ENCODE measurements around the gene WDR91. TPM values are rescaled to one million over a fixed set of nuclear protein-coding genes. Genes with fewer than 3 reads are reported as not detected.
"Not testable (repeated sequence)": the region's sequence is repeated elsewhere in the genome, so short reads cannot be mapped to it uniquely, and the experiment has no call there.

Gene WDR91
- total RNA-seq, 1 experiment from 2014 or later: 14.6 TPM

GRCh38 chr7:135183478-135183877 lies 27.8 kb downstream of the WDR91 start:
- Histone ChIP-seq H3K36me3 (peaks cover 7% of the 10 kb centered on the region; the same call in 1 of the 2 replicates), H3K4me3 (no peak overlapping the region)

GRCh38 chr7:135181929-135182678 lies 29.2 kb downstream of the WDR91 start:
- H3K36me3 ChIP-seq: peaks cover 7% of the 10 kb centered on the region; the same call in 1 of the 2 replicates
- peaks cover 14% of the 10 kb centered on the region for H3K4me1 ChIP-seq
- DNase-seq: no peak
- H3K27ac ChIP-seq: no peak overlapping the region
- peaks cover 15% of the 10 kb centered on the region for H3K9me3 ChIP-seq (replicated peaks)
- no peaks in the 10 kb centered on the region for H3K27me3 ChIP-seq
- no peak overlapping the region for H3K4me3 ChIP-seq

More at GRCh38 chr7:135183478-135183877, 27.8 kb downstream of the WDR91 start:
- peaks cover 15% of the 10 kb centered on the region for H3K9me3 ChIP-seq (replicated peaks)
- peaks cover 14% of the 10 kb centered on the region for H3K4me1 ChIP-seq
- H3K27me3 ChIP-seq: no peaks in the 10 kb centered on the region
- no peak overlapping the region for H3K27ac ChIP-seq
- DNase-seq: no peak

DNA sequence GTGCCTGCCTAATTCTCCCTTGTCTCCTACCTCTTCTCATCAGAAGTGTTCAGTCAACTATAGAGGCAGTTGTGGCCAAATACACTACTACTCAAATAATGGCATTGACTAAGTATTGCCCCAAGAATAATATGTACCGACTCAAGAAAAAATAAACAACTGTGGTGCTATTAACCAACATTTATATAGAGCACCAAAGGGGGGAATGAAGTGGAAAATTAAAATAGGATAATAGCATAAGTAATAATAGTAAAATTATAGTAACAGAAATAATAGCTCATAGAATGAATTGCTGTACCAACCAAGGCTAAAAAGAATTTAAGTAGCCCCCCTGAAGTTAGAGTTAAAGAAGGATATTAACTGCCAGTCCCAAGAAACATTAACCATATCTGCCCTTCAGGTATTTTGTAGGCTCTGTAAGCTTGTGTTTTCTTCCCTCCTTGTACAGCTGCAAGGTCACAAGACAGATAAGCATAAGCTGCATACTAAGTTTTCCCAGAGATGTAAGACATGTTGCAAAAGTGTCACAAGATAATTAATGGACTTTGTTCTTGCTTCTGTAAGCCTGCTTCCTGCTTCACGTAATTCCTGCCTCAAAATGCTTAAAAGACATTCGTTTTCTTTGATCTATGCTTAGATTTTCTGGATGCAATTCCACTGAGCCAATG lies 29.9 kb downstream of the WDR91 start:
- peaks cover 15% of the 10 kb centered on the region for H3K9me3 ChIP-seq (replicated peaks)
- peaks cover 7% of the 10 kb centered on the region; the same call in 1 of the 2 replicates for H3K36me3 ChIP-seq
- peaks cover 14% of the 10 kb centered on the region for H3K4me1 ChIP-seq

GRCh38 chr7:135180122-135180521 lies 31.2 kb downstream of the WDR91 start:
- no peaks in the 10 kb centered on the region for H3K27me3 ChIP-seq
- H3K27ac ChIP-seq: peak overlapping the region; percentile 53; the same call in 1 of the 2 replicates
- H3K4me1 ChIP-seq: peaks cover 14% of the 10 kb centered on the region
- peaks cover 2% of the 10 kb centered on the region; the same call in 1 of the 2 replicates for H3K36me3 ChIP-seq
- DNase-seq: peak in 1 of 2 experiments; percentile 30
- H3K9me3 ChIP-seq (replicated peaks): peaks cover 15% of the 10 kb centered on the region
- H3K4me3 ChIP-seq: no peak overlapping the region

More for the DNA sequence above, 29.9 kb downstream of the WDR91 start:
- Histone ChIP-seq H3K27me3 (no peaks in the 10 kb centered on the region), H3K4me3 (no peak overlapping the region), H3K27ac (no peak overlapping the region)
- DNase-seq: no peak

DNA sequence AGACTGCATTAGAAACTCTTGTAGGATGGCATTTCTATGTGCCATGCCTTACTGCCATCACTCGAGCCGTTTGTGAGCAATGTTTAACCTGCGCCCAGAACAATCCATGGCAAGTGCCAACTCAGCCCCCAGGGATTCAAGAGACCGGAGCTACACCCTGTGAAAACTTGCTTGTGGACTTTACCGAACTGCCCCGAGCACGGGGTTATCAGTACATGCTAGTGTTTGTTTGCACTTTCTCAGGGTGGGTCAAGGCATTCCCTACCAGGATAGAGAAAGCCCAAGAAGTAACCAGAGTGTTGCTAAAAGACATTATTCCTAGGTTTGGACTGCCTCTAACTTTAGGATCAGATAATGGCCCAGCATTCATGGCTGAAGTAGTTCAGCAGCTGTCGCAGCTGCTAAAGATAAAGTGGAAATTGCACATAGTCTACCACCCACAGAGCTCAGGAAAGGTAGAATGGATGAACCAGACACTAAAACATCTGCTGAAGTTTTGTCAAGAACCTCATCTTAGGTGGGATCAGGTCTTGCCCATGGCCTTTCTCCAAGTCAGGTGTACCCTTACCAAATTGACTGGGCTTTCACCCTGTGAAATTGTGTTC lies 31.9 kb downstream of the WDR91 start:
- Histone ChIP-seq H3K27ac (peak overlapping the region; percentile 53), H3K4me3 (peak overlapping the region; percentile 10; the same call in 1 of the 2 replicates), H3K27me3 (no peaks in the 10 kb centered on the region), H3K9me3 (replicated peaks) (peaks cover 15% of the 10 kb centered on the region), H3K4me1 (peaks cover 14% of the 10 kb centered on the region), H3K36me3 (no peaks in the 10 kb centered on the region; the same call in 1 of the 2 replicates)
- DNase-seq: peak; percentile 50 to 70

DNA sequence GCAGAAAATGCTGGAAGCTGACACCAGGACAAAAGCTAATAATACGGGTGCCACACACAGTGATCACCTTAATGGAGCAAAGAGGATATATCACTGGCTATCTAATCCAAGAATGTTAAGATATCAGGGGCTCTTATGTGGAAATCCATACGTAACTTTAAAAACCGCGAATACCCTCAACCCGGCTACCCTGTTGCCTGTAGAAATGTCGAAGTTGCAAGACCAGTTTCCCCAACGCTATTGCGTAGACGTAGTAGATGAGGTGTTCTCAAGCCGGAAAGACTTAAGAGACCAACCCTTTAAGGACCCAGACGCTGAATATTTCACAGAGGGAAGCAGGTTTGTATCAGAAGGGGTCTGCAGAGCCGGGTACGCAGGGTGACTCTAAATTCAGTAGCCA lies 33.0 kb downstream of the WDR91 start:
- Histone ChIP-seq H3K4me1 (peaks cover 14% of the 10 kb centered on the region), H3K36me3 (no peaks in the 10 kb centered on the region; the same call in 1 of the 2 replicates), H3K27ac (no peak overlapping the region), H3K9me3 (replicated peaks) (peaks cover 15% of the 10 kb centered on the region), H3K4me3 (no peak overlapping the region), H3K27me3 (no peaks in the 10 kb centered on the region)
- no peak for DNase-seq

- Histone ChIP-seq H3K27ac (no peak overlapping the region), H3K4me1 (peaks cover 14% of the 10 kb centered on the region), H3K4me3 (no peak overlapping the region), H3K36me3 (no peaks in the 10 kb centered on the region), H3K9me3 (replicated peaks) (peaks cover 15% of the 10 kb centered on the region), H3K27me3 (no peaks in the 10 kb centered on the region)
- no peak for DNase-seq
Observed at GRCh38 chr7:135177028-135177696, 34.2 kb downstream of the WDR91 start.

GRCh38 chr7:135175931-135176330 lies 35.4 kb downstream of the WDR91 start:
- H3K27me3 ChIP-seq: no peaks in the 10 kb centered on the region
- H3K36me3 ChIP-seq: no peaks in the 10 kb centered on the region
- H3K4me1 ChIP-seq: peaks cover 14% of the 10 kb centered on the region
- DNase-seq: no peak
- no peak overlapping the region for H3K4me3 ChIP-seq
- H3K9me3 ChIP-seq (replicated peaks): peaks cover 7% of the 10 kb centered on the region
- H3K27ac ChIP-seq: no peak overlapping the region

- no peak for DNase-seq
- H3K27me3 ChIP-seq: no peaks in the 10 kb centered on the region
Observed at GRCh38 chr7:135174941-135175340, 36.4 kb downstream of the WDR91 start.

DNA sequence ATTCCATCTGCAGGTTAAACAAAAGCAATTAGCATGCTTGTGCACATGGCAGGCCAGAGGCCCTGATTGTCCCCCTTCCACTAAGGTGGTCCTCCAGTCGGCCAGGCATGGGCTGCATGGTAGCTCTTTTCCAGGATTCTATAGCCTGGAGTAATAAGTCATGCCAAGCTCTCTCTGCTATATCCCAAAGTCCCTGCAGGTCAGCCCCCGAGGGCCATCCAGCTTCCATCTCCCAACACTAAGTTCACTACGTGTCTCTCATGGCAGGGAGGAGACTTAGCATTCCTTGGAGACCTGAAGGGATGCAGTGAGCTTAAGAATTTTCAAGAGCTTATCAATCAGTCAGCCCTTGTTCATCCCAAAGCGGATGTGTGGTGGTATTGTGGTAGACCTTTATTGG lies 37.4 kb downstream of the WDR91 start:
- not testable (repeated sequence) for H3K9me3 ChIP-seq (replicated peaks); DNase-seq; H3K4me1 ChIP-seq; H3K27me3 ChIP-seq; H3K36me3 ChIP-seq; H3K27ac ChIP-seq; H3K4me3 ChIP-seq

More at GRCh38 chr7:135174941-135175340, 36.4 kb downstream of the WDR91 start:
- no peaks in the 10 kb centered on the region for H3K36me3 ChIP-seq
- peaks cover 12% of the 10 kb centered on the region for H3K4me1 ChIP-seq
- no peak overlapping the region for H3K27ac ChIP-seq
- H3K9me3 ChIP-seq (replicated peaks): no peaks in the 10 kb centered on the region
- H3K4me3 ChIP-seq: no peak overlapping the region

DNA sequence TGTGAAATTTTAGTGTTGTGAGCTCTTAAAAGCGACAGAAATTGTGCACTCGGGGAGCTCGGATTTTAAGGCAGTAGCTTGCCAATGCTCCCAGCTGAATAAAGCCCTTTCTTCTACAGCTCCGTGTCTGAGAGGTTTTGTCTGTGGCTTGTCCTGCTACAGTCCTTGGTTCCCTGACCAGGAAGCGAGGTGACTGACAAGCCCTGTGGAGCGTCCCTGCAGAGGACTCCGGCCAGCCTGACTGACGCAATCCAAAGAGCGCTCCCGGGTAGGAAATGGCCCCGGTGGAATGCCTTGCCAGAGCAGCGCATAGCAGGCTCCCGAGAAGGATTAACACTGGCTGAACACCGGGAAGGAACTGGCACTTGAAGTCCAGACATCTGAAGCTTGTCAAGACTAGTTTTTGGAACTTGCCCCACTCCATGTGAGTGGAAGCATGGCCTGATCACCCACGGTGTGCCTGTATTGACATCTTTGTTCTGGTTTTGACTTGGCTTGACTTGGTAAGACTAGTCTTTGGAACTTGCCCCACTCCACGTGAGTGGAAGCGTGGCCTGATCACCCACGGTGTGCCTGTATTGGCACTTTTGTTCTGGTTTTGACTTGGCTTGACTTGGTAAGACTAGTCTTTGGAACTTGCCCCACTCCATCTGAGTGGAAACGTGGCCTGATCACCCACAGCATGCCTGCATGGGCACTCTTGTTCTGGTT lies 39.6 kb downstream of the WDR91 start:
- H3K27ac ChIP-seq; H3K9me3 ChIP-seq (replicated peaks); DNase-seq; H3K4me1 ChIP-seq; H3K4me3 ChIP-seq; H3K27me3 ChIP-seq: not testable (repeated sequence)
- peaks cover 19% of the 10 kb centered on the region for H3K36me3 ChIP-seq

DNA sequence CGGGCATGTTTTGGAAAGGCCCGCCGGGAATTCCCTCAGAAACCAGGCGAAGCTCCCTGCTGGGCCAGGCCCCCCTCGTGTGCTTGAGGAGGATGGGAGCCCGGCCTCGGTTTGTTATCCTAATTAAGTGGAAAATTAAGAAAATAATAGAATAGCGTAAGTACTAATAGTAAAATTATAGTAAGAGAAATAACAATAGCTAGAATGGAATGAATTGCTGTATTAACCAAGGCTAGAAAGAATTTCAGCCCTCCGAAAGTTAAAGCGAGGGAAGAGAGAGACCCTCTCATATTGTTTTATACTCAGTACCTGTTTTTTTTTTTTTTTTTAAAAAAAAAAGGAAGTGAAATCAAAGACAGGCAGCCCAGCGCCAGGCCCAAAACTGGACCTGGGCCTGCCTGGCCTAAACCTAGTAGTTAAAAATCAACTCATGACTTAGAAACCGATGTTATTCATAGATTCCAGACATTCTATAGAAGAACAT lies 40.3 kb downstream of the WDR91 start:
- H3K27me3 ChIP-seq; H3K4me1 ChIP-seq; H3K9me3 ChIP-seq (replicated peaks); DNase-seq: not testable (repeated sequence)
- Histone ChIP-seq H3K4me3 (peak overlapping the region; percentile 89), H3K27ac (peak overlapping the region; percentile 88), H3K36me3 (peaks cover 22% of the 10 kb centered on the region)

DNA sequence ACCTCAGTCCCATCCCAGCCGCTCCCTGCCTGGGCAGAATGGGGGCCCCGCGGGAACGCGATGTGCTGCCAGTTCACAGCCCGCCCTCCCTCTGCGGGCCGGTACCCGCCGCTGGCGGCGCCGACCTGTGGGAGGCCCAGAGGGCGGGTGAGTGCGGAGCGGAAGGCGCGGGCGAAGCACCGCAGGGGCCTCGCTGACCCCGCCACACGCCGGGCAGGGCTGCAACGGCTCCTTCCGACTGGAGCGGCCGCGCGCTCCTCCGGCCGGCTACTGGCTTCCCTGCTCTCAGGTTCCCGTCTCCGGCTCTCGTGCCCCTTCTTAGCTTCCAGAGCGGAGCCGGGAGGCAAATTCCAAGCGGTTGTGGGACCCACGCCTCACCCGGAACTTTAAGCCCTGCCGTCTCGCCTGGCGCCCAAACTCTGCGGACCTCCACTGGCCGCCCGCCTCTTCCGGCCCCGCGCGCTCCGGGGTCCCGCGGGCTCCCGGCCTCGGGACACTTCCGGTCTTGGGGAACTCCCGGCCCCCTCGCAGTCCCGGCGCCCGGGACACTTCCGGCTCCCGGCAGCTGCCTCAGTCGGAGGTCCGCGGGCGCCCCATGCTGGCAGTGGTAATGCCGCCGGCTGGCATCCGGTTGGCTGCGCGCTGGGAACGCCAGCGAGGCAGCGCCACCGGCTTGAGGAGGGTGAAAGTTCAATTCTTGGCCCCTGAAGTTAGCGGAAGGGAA lies 40.9 kb downstream of the WDR91 start, which contains the start of gene CYREN:
Gene CYREN (minus strand): TSS at position 434 of the 724 bp plus-strand sequence. CDS start 1,785 bp downstream, outside the sequence.
- no peaks in the 10 kb centered on the region for H3K4me1 ChIP-seq
- H3K27ac ChIP-seq: peak within 1 kb of the TSS; percentile 88
- H3K4me3 ChIP-seq: peak within 1 kb of the TSS; percentile 89
- DNase-seq: peak; percentile 96 to 97
- no peaks in the 10 kb centered on the region for H3K9me3 ChIP-seq (replicated peaks)
- no peaks in the 10 kb centered on the region for H3K27me3 ChIP-seq
- peaks cover 26% of the 10 kb centered on the region for H3K36me3 ChIP-seq
